Hepatocyte (in vitro differentiated cells): ENCODE data around the gene GLDC.

Experiments
- CTCF ChIP-seq: fragments of 200-600 bp; sonication (generic); IDR thresholded peaks from 2 replicates; pipeline ENCODE4 v1.5.1; 2016; ENCODE audit warnings: antibody characterized with exemption, mild to moderate bottlenecking; ENCODE audit not compliant: poor library complexity
- EZH2phosphoT487 ChIP-seq: fragments of 200-600 bp; sonication (generic); IDR thresholded peaks from one replicate; pipeline ENCODE4 v1.6.1; 2018; ENCODE audit warnings: antibody characterized with exemption, mild to moderate bottlenecking, low read depth, moderate library complexity; ENCODE audit not compliant: unreplicated experiment, severe bottlenecking

GRCh38 chr9:6512085-6512657 is 133.4 kb downstream of the GLDC start:
- TF ChIP-seq CTCF (no peak), EZH2phosphoT487 (no peak)
